Hepatocyte (in vitro differentiated cells): Measurements from ENCODE around the gene CCDC78. TPM values are rescaled to one million over a fixed set of nuclear protein-coding genes. Genes with fewer than 3 reads are reported as not detected.

ENCODE experiments used
- DNase-seq: peaks from one replicate; pipeline ENCODE4 v3.0.0-alpha.2; 2016; ENCODE audit warnings: low spot score
- H2AFZ ChIP-seq: fragments of 200-600 bp; sonication (generic); 2 replicates; pipeline ENCODE4 v1.6.0; 2016; ENCODE audit warnings: antibody characterized with exemption, mild to moderate bottlenecking
- H3K27ac ChIP-seq: fragments of 200-600 bp; sonication (generic); 2 replicates; pipeline ENCODE4 v1.5.1; 2016; ENCODE audit warnings: mild to moderate bottlenecking
- H3K27me3 ChIP-seq: fragments of 200-600 bp; sonication (generic); 2 replicates; pipeline ENCODE4 v1.6.1; 2016
- H3K36me3 ChIP-seq: fragments of 200-600 bp; sonication (generic); replicated peaks from 2 replicates; pipeline ENCODE4 v1.5.1; 2016; ENCODE audit warnings: low read depth; ENCODE audit not compliant: insufficient read depth
- H3K4me1 ChIP-seq: fragments of 200-600 bp; sonication (generic); 2 replicates; pipeline ENCODE4 v1.5.1; 2016; ENCODE audit warnings: mild to moderate bottlenecking, moderate library complexity; ENCODE audit not compliant: insufficient read depth
- H3K4me2 ChIP-seq: fragments of 200-600 bp; sonication (generic); 2 replicates; pipeline ENCODE4 v1.6.0; 2016
- H3K4me3 ChIP-seq: fragments of 200-600 bp; sonication (generic); 2 replicates; pipeline ENCODE4 v1.5.1; 2016; ENCODE audit warnings: mild to moderate bottlenecking
- H3K79me2 ChIP-seq: fragments of 200-600 bp; sonication (generic); 2 replicates; pipeline ENCODE4 v1.6.0; 2017; ENCODE audit warnings: mild to moderate bottlenecking
- H3K9me2 ChIP-seq: fragments of 200-600 bp; sonication (generic); replicated peaks from 2 replicates; pipeline ENCODE4 v1.6.0; 2017; ENCODE audit warnings: mild to moderate bottlenecking; ENCODE audit not compliant: insufficient read depth
- H3K9me3 ChIP-seq: fragments of 200-600 bp; sonication (generic); 2 replicates; pipeline ENCODE4 v1.5.1; 2016; ENCODE audit warnings: low read depth, mild to moderate bottlenecking
- H4K20me1 ChIP-seq: fragments of 200-600 bp; sonication (generic); 2 replicates; pipeline ENCODE4 v1.6.0; 2016; ENCODE audit warnings: mild to moderate bottlenecking; ENCODE audit not compliant: insufficient read depth, poor library complexity, severe bottlenecking
- CTCF ChIP-seq: fragments of 200-600 bp; sonication (generic); IDR thresholded peaks from 2 replicates; pipeline ENCODE4 v1.5.1; 2016; ENCODE audit warnings: antibody characterized with exemption, mild to moderate bottlenecking; ENCODE audit not compliant: poor library complexity
- EZH2 ChIP-seq: fragments of 200-600 bp; sonication (generic); IDR thresholded peaks from 2 replicates; pipeline ENCODE4 v1.6.1; 2016; ENCODE audit warnings: antibody characterized with exemption, mild to moderate bottlenecking, borderline replicate concordance
- EZH2phosphoT487 ChIP-seq: fragments of 200-600 bp; sonication (generic); IDR thresholded peaks from one replicate; pipeline ENCODE4 v1.6.1; 2018; ENCODE audit warnings: antibody characterized with exemption, mild to moderate bottlenecking, low read depth, moderate library complexity; ENCODE audit not compliant: unreplicated experiment, severe bottlenecking
- WGBS: methylation state at CpG from one replicate; pipeline ENCODE4 v1.1.6; 2016; ENCODE audit warnings: low lambda C conversion rate; ENCODE audit errors: missing lambda C conversion rate; 5-methylcytosine and 5-hydroxymethylcytosine counted together
- polyA plus RNA-seq: library from polyadenylated mRNA; unstranded; fragments of >200 nt; fragmentation: Nextera tagmentation; extraction: Ambion mirVana; gene quantifications from 2 replicates; pipeline ENCODE4 v1.2.1, GENCODE V29; 2016
- total RNA-seq: library from RNA; depleted of rRNA; stranded (reverse); fragments of >200 nt; gene quantifications from 2 replicates; pipeline ENCODE4 v1.2.3, GENCODE V29; 2014

The CCDC78 gene
- total and polyA plus RNA-seq, 2 experiments from 2014 or later: 2.2 to 6.8 TPM

GRCh38 chr16:717450-718245 lies 8.6 kb downstream of the CCDC78 start:
- no peak overlapping the region for H3K27ac ChIP-seq
- no peaks in the 10 kb centered on the region for H3K36me3 ChIP-seq
- H2AFZ ChIP-seq: no peak overlapping the region
- H4K20me1 ChIP-seq: peaks cover 11% of the 10 kb centered on the region
- H3K27me3 ChIP-seq: peaks cover 16% of the 10 kb centered on the region
- DNase-seq: no peak
- no peaks in the 10 kb centered on the region for H3K79me2 ChIP-seq
- no peak overlapping the region for H3K4me3 ChIP-seq
- no peaks in the 10 kb centered on the region for H3K9me3 ChIP-seq
- H3K4me2 ChIP-seq: no peak overlapping the region
- 87% methylated on average over 24 of the region's 32 CpGs for WGBS
- peaks cover 25% of the 10 kb centered on the region for H3K4me1 ChIP-seq
- H3K9me2 ChIP-seq: no peaks in the 10 kb centered on the region
- TF ChIP-seq CTCF (no peak), EZH2 (no peak), EZH2phosphoT487 (no peak)

- no peak overlapping the region for H3K27ac ChIP-seq
- H3K9me3 ChIP-seq: no peaks in the 10 kb centered on the region
- H4K20me1 ChIP-seq: peaks cover 8% of the 10 kb centered on the region
- 92% methylated on average over 27 of the region's 29 CpGs for WGBS
- no peaks in the 10 kb centered on the region for H3K36me3 ChIP-seq
- no peaks in the 10 kb centered on the region for H3K9me2 ChIP-seq
- no peak for DNase-seq
- peaks cover 24% of the 10 kb centered on the region for H3K4me1 ChIP-seq
- H3K27me3 ChIP-seq: peaks cover 16% of the 10 kb centered on the region
- H3K79me2 ChIP-seq: no peaks in the 10 kb centered on the region
- no peak overlapping the region for H3K4me3 ChIP-seq
- H2AFZ ChIP-seq: no peak overlapping the region
- no peak overlapping the region for H3K4me2 ChIP-seq
- TF ChIP-seq EZH2: no peak
- TF ChIP-seq EZH2phosphoT487: no peak
- no peak for TF ChIP-seq CTCF
Measured at GRCh38 chr16:716768-717325, 9.4 kb downstream of the CCDC78 start.

- Histone ChIP-seq H3K36me3 (no peaks in the 10 kb centered on the region), H3K9me2 (no peaks in the 10 kb centered on the region), H2AFZ (no peak overlapping the region), H3K9me3 (no peaks in the 10 kb centered on the region), H3K4me3 (no peak overlapping the region), H3K4me2 (peak overlapping the region; percentile 97), H3K4me1 (peaks cover 19% of the 10 kb centered on the region), H3K27me3 (peaks cover 18% of the 10 kb centered on the region), H3K27ac (no peak overlapping the region), H4K20me1 (peaks cover 4% of the 10 kb centered on the region), H3K79me2 (no peaks in the 10 kb centered on the region)
- no peak for TF ChIP-seq CTCF
- no peak for TF ChIP-seq EZH2
- no peak for TF ChIP-seq EZH2phosphoT487
- no peak for DNase-seq
- 18% methylated on average over 12 of the region's 12 CpGs for WGBS
Measured at GRCh38 chr16:716200-716568, 10.1 kb downstream of the CCDC78 start.
